Thoracic aorta (tissue), 2 donors: ENCODE results near the gene CCDC3. TPM values are rescaled to one million over a fixed set of nuclear protein-coding genes. Genes with fewer than 3 reads are reported as not detected.

Source experiments
- ATAC-seq: fragments of 150-250 bp; one replicate; pipeline ENCODE4 v1.8.0; 2017; ENCODE audit warnings: low read depth; ENCODE audit not compliant: insufficient number of reproducible peaks, low FRiP score
- DNase-seq: peaks from one replicate; pipeline ENCODE4 v3.0.0-alpha.2; 2020; ENCODE audit warnings: low spot score
- H3K27ac ChIP-seq, 2 donors: fragments of 200-600 bp; sonication (generic); 1 replicate in 1 of 2; 2 replicates in 1 of 2; pipeline ENCODE4 v1.5.1; 2016; ENCODE audit warnings: mild to moderate bottlenecking in 2 of 2, moderate library complexity in 2 of 2
- H3K27me3 ChIP-seq: fragments of 200-600 bp; sonication (generic); replicated peaks from 2 replicates; pipeline ENCODE4 v1.6.0; 2016; ENCODE audit warnings: mild to moderate bottlenecking; ENCODE audit not compliant: insufficient read depth
- H3K36me3 ChIP-seq: fragments of 200-600 bp; sonication (generic); one replicate; pipeline ENCODE4 v1.5.1; 2016
- H3K4me1 ChIP-seq, 2 donors: fragments of 200-600 bp; sonication (generic); 1 replicate in 1 of 2; 2 replicates in 1 of 2; pipeline versions ENCODE4 v1.5.1 to v1.6.0; 2016; ENCODE audit warnings: low read depth in 2 of 2, mild to moderate bottlenecking in 1 of 2; ENCODE audit not compliant: control insufficient read depth in 1 of 2
- H3K4me3 ChIP-seq: fragments of 200-600 bp; sonication (generic); 2 replicates; pipeline ENCODE4 v1.5.1; 2016; ENCODE audit warnings: mild to moderate bottlenecking
- H3K9me3 ChIP-seq: fragments of 200-600 bp; sonication (generic); 2 replicates; pipeline ENCODE4 v1.5.1; 2016
- CTCF ChIP-seq: fragments of 200-600 bp; sonication (generic); IDR thresholded peaks from one replicate; pipeline ENCODE4 v1.5.1; 2019; ENCODE audit warnings: antibody characterized with exemption
- total RNA-seq, 2 donors: library from RNA; depleted of rRNA; stranded (reverse); fragments of >200 nt; gene quantifications; one replicate each; pipeline versions ENCODE4 v1.1.0 to v1.2.3, GENCODE V29; 2016

CCDC3 gene
- total RNA-seq, 2 donors from 2014 or later: 127 to 137 TPM

DNA sequence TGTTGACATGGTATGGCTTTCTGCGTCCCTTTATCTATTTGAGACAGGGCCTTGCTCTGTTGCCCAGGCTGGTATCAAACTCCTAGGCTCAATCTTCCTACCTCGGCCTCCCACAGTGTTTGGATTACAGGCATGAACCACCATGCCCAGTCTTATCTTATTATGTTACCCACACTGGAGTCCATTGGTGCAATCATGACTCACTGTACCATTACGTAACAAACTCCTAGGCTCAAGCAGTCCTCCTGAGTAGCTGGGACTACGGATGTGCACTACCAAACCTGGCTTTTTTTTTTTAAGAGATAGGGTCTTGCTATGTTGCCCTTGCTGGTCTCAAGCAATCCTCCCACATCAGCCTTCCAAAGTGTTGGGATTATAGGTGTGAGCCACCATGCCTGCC, 66.7 kb downstream of the CCDC3 start:
- Histone ChIP-seq H3K27ac (no peak overlapping the region), H3K9me3 (no peaks in the 10 kb centered on the region), H3K4me1 (peaks cover 3% of the 10 kb centered on the region in 2 donors), H3K4me3 (no peak overlapping the region), H3K27me3 (no peaks in the 10 kb centered on the region), H3K36me3 (no peaks in the 10 kb centered on the region)
- ATAC-seq: no peak
- TF ChIP-seq CTCF: no peak
- DNase-seq: no peak

- DNase-seq (no peak), ATAC-seq (no peak)
- Histone ChIP-seq H3K9me3 (no peaks in the 10 kb centered on the region), H3K4me1 (no peaks in the 10 kb centered on the region), H3K27ac (no peak overlapping the region), H3K4me3 (no peak overlapping the region), H3K27me3 (no peaks in the 10 kb centered on the region), H3K36me3 (no peaks in the 10 kb centered on the region)
- TF ChIP-seq CTCF: no peak
Measured at GRCh38 chr10:12929381-12929780, 72.1 kb downstream of the CCDC3 start.

DNA sequence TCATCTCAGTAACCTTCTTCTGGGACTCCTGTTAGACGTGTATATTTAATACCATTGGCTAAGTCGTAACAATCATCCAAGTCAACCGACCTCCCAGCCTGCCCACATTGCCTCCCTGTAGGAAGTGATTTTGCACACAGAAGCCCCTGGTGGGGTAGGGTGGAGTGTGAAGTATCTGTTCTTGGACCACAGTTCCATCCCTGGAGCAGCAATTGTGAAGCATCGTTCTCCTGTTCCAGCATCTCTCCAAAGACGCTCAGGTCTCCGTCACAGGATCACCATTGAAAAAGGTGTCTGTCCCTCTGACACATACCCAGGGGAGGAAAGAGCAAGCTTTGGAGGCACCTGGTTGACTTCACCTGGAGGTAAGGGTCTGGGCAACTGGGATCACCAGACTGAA, 72.9 kb downstream of the CCDC3 start:
- DNase-seq: no peak
- H3K36me3 ChIP-seq: no peaks in the 10 kb centered on the region
- no peaks in the 10 kb centered on the region for H3K27me3 ChIP-seq
- no peak overlapping the region for H3K4me3 ChIP-seq
- no peaks in the 10 kb centered on the region for H3K4me1 ChIP-seq
- ATAC-seq: no peak
- no peak for TF ChIP-seq CTCF
- no peak overlapping the region for H3K27ac ChIP-seq
- H3K9me3 ChIP-seq: no peaks in the 10 kb centered on the region

DNA sequence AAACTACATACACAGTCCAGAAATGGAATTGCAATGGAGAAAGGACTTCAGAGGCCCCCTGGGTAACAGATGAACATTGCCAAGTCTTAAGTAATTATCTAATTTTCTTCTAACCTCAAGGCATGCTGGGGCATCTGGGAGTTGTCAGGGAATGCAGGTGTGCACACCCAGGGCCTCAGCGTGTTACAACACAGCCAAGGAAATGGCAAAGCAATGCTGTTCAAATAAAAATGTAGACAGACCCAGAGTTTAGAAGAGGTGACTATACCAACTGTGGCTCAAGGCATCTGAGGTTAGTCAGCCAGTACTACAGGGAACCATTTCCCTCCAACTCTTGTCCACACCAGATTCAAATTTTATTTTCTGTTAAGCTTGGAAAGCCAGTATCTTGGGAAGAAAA, 73.6 kb downstream of the CCDC3 start:
- no peak for DNase-seq
- Histone ChIP-seq H3K4me3 (no peak overlapping the region), H3K27ac (no peak overlapping the region), H3K4me1 (no peaks in the 10 kb centered on the region), H3K9me3 (no peaks in the 10 kb centered on the region), H3K36me3 (no peaks in the 10 kb centered on the region), H3K27me3 (no peaks in the 10 kb centered on the region)
- no peak for ATAC-seq
- TF ChIP-seq CTCF: no peak

DNA sequence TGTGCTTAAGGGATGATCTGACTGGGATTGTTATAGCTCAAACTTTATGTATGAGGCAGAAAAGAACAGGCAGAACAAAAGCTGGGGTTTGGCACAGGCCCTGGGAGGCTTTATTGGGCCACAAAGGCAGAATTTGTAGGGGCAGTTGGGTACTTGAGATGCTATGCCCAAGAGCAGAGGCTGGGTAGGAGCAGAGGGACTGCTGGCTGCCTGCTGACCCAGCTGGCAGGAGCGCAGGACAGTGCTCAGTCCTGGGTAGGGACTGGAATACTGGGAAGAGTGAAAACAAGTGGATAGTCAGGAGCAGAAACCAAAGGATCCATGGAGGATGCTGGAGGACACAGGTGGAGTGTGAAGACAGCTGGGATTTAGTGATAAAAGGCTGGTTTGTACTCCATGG, 75.7 kb downstream of the CCDC3 start:
- Histone ChIP-seq H3K36me3 (no peaks in the 10 kb centered on the region), H3K27me3 (no peaks in the 10 kb centered on the region), H3K9me3 (no peaks in the 10 kb centered on the region), H3K4me3 (no peak overlapping the region), H3K4me1 (peaks cover 0 to 3% of the 10 kb centered on the region in 2 donors), H3K27ac (no peak overlapping the region)
- no peak for ATAC-seq
- DNase-seq: no peak
- TF ChIP-seq CTCF: no peak
